ENCODE measurements around the gene CACNB1.

GRCh38 chr17:39199820-39200069, 2.3 kb upstream of the CACNB1 start:
- TF ChIP-seq POLR2A (IDR thresholded peaks at IDR 0.05; ENCODE audit: low read depth, low read length) (no peak), RAD21 (IDR thresholded peaks at IDR 0.05; ENCODE audit: insufficient read depth, low read depth, low read length) (no peak), JUNB (IDR thresholded peaks at IDR 0.05) (no peak), CTCF (IDR thresholded peaks at IDR 0.05 in 2 of 3, conservative IDR thresholded peaks at IDR 0.05 in 1 of 3; ENCODE audit: control insufficient read depth in 2 of 3, extremely low read depth in 1 of 3, insufficient read depth in 1 of 3, low read depth in 3 of 3, low read length in 3 of 3) (no peak)
